GM12878 (cell line): Measurements from ENCODE around the gene RNFT2. TPM values are rescaled to one million over a fixed set of nuclear protein-coding genes. Genes with fewer than 3 reads are reported as not detected.

ENCODE experiments used
- ATAC-seq: fragments of 200-7000 bp; cut with Tn5 transposase; 3 replicates; pipeline ENCODE4 v1.9.1; 2020; ENCODE audit warnings: mild to moderate bottlenecking, moderate library complexity
- BruUV-seq: library from RNA; stranded (reverse); fragments of 400-500 nt; replicated peaks from 2 replicates; lab custom pipeline; 2021; lab: Mats Ljungman, UMichigan
- CTCF ChIA-PET: fragments of 300-600 bp; sonication (Branson Sonifier 250); formaldehyde crosslinking; extraction: SDS; loops from one replicate; lab custom pipeline; 2021; ENCODE audit warnings: inconsistent platforms; lab: Yijun Ruan, JAX
- POLR2A ChIA-PET: fragments of 350-600 bp; formaldehyde crosslinking; extraction: SDS; loops from one replicate; lab custom pipeline; 2021; ENCODE audit warnings: inconsistent platforms; lab: Charles Lee
- RAD21 ChIA-PET: fragments of 300-600 bp; sonication (Branson Sonifier 250); formaldehyde crosslinking; loops from one replicate; lab custom pipeline; 2023; ENCODE audit warnings: antibody characterized with exemption; ENCODE audit not compliant: unreplicated experiment; lab: Charles Lee
- SMC1A ChIA-PET: fragments of 300-600 bp; sonication (Branson Sonifier 250); formaldehyde crosslinking; loops from one replicate; lab custom pipeline; 2023; ENCODE audit not compliant: unreplicated experiment, uncharacterized antibody; lab: Charles Lee
- DNase-seq: peaks from one replicate; pipeline ENCODE4 v3.0.0-alpha.2; 2011; ENCODE audit warnings: low read depth, low spot score
- FAIRE-seq: peaks from 3 replicates; lab custom pipeline; 2011; peaks lifted over from hg19 to GRCh38; lab: Jason Lieb, UNC
- H2AFZ ChIP-seq: 2 replicates; pipeline ENCODE4 v1.6.0; 2011; ENCODE audit warnings: low read depth, low read length, control low read depth; ENCODE audit not compliant: control insufficient read depth
- H3K27ac ChIP-seq: 2 replicates; pipeline ENCODE4 v1.5.1; 2011; ENCODE audit warnings: control low read depth; ENCODE audit not compliant: control insufficient read depth, insufficient read depth
- H3K27me3 ChIP-seq, 2 experiments: replicated peaks in 1 of 2; 2 replicates each; pipeline versions ENCODE4 v1.6.0 to v1.6.1; 2011; ENCODE audit warnings: low read length in 1 of 2; ENCODE audit not compliant: control insufficient read depth in 2 of 2, insufficient read depth in 2 of 2
- H3K36me3 ChIP-seq, 2 experiments: 2 replicates each; pipeline ENCODE4 v1.5.1; 2011; ENCODE audit warnings: low read length in 1 of 2; ENCODE audit not compliant: control insufficient read depth in 2 of 2, insufficient read depth in 2 of 2
- H3K4me1 ChIP-seq: 2 replicates; pipeline ENCODE4 v1.6.1; 2011; ENCODE audit warnings: mild to moderate bottlenecking, low read length, moderate library complexity, mixed read lengths; ENCODE audit not compliant: control insufficient read depth, insufficient read depth
- H3K4me2 ChIP-seq: 2 replicates; pipeline ENCODE4 v1.6.0; 2011; ENCODE audit warnings: control low read depth; ENCODE audit not compliant: control insufficient read depth, insufficient read depth
- H3K4me3 ChIP-seq: fragments of 200-600 bp; sonication (generic); 2 replicates; pipeline ENCODE4 v1.5.1; 2016
- H3K79me2 ChIP-seq: 2 replicates; pipeline ENCODE4 v1.6.0; 2011; ENCODE audit warnings: low read length; ENCODE audit not compliant: control insufficient read depth, insufficient read depth
- H3K9ac ChIP-seq: 2 replicates; pipeline ENCODE4 v1.8.0; 2011; ENCODE audit warnings: low read length, control low read depth, mixed read lengths; ENCODE audit not compliant: control insufficient read depth, insufficient read depth
- H3K9me3 ChIP-seq: replicated peaks from 3 replicates; pipeline ENCODE4 v1.5.1; 2011; ENCODE audit warnings: mild to moderate bottlenecking, low read length; ENCODE audit not compliant: control insufficient read depth, insufficient read depth
- H4K20me1 ChIP-seq: 2 replicates; pipeline ENCODE4 v1.6.0; 2011; ENCODE audit not compliant: control insufficient read depth, insufficient read depth
- HDAC2 ChIP-seq: fragments of 200-600 bp; sonication (generic); IDR thresholded peaks from 2 replicates; pipeline ENCODE4 v1.6.1; 2017
- JUND ChIP-seq: IDR thresholded peaks from 2 replicates; pipeline ENCODE4 v1.6.1; 2012; ENCODE audit warnings: low read depth, mild to moderate bottlenecking, low read length, improper control_type of control experiment, moderate library complexity
- KLF5 ChIP-seq: fragments of 450-650 bp; IDR thresholded peaks from 2 replicates; pipeline ENCODE4 v1.6.1; 2014; ENCODE audit warnings: mild to moderate bottlenecking; ENCODE audit not compliant: partially characterized antibody
- SIN3A ChIP-seq: IDR thresholded peaks from 2 replicates; pipeline ENCODE4 v1.6.1; 2012; ENCODE audit warnings: low read depth, low read length, improper control_type of control experiment
- SPI1 ChIP-seq: IDR thresholded peaks from 2 replicates; pipeline ENCODE4 v1.6.1; 2011; ENCODE audit warnings: low read depth, mild to moderate bottlenecking, low read length, moderate library complexity, borderline replicate concordance; ENCODE audit not compliant: insufficient read depth
- WGBS: methylation state at CpG from one replicate; pipeline ENCODE4 v1.1.6; 2016; ENCODE audit warnings: low lambda C conversion rate; ENCODE audit not compliant: insufficient replicate concordance, insufficient coverage; ENCODE audit errors: missing lambda C conversion rate; 5-methylcytosine and 5-hydroxymethylcytosine counted together
- in situ Hi-C: fragments of 300-500 bp; cut with MboI; formaldehyde crosslinking; loops from 9 replicates; pipeline ENCODE4 v1.14.3; 2018; ENCODE audit warnings: mixed read lengths
- intact Hi-C: fragments of 100-400 bp; cut with micrococcal nuclease; formaldehyde crosslinking; loops from one replicate; pipeline ENCODE4 v1.14.2; 2022; ENCODE audit not compliant: unreplicated experiment
- polyA plus RNA-seq, 11 experiments: library from polyadenylated mRNA; depleted of rRNA in 4 of 11; unstranded in 6 of 11; stranded (reverse) in 5 of 11; fragments of >200 nt; fragmentation: Nextera tagmentation in 4 of 11; fragmentation: Illumina TruSeq in 1 of 11; extraction: Ambion mirVana in 4 of 11; extraction: Trizol in 1 of 11; gene quantifications; 1 replicate in 1 of 11; 2 replicates in 10 of 11; pipeline versions ENCODE4 v1.2.1 to v1.2.3, GENCODE V29; 2011 to 2016; ENCODE audit warnings: inconsistent platforms in 2 of 11, missing spikeins in 2 of 11, low read depth in 1 of 11
- total RNA-seq, 4 experiments: library from RNA; depleted of rRNA in 3 of 4; stranded (reverse); fragments of >200 nt in 3 of 4; fragmentation: Illumina TruSeq in 1 of 4; extraction: Trizol in 1 of 4; gene quantifications; 2 replicates each; pipeline versions ENCODE4 v1.2.1 to v1.2.3, GENCODE V29; 2013 to 2021
- TF ChIP-seq, protein P1 (sequence below): fragments of 450-650 bp; IDR thresholded peaks from 2 replicates; pipeline ENCODE4 v1.6.1; 2017; ENCODE audit warnings: mild to moderate bottlenecking, moderate library complexity
- TF ChIP-seq, protein P2 (sequence below): fragments of 450-650 bp; IDR thresholded peaks from 2 replicates; pipeline ENCODE4 v1.6.1; 2017; ENCODE audit warnings: borderline replicate concordance
- TF ChIP-seq, protein P3 (sequence below): fragments of 150-350 bp; IDR thresholded peaks from 2 replicates; pipeline ENCODE4 v1.6.1; 2014; ENCODE audit warnings: mild to moderate bottlenecking, low read depth, low read length
- TF ChIP-seq, protein P4 (sequence below): IDR thresholded peaks from 2 replicates; pipeline ENCODE4 v1.6.1; 2012; ENCODE audit warnings: low read depth, low read length, improper control_type of control experiment

RNFT2 gene
- total and polyA plus RNA-seq, 10 of the 15 experiments (the other 5 are each of a cell fraction or from before 2014, with no cell fraction given), result 2.5 to 17.3 (median 9.7) TPM

DNA sequence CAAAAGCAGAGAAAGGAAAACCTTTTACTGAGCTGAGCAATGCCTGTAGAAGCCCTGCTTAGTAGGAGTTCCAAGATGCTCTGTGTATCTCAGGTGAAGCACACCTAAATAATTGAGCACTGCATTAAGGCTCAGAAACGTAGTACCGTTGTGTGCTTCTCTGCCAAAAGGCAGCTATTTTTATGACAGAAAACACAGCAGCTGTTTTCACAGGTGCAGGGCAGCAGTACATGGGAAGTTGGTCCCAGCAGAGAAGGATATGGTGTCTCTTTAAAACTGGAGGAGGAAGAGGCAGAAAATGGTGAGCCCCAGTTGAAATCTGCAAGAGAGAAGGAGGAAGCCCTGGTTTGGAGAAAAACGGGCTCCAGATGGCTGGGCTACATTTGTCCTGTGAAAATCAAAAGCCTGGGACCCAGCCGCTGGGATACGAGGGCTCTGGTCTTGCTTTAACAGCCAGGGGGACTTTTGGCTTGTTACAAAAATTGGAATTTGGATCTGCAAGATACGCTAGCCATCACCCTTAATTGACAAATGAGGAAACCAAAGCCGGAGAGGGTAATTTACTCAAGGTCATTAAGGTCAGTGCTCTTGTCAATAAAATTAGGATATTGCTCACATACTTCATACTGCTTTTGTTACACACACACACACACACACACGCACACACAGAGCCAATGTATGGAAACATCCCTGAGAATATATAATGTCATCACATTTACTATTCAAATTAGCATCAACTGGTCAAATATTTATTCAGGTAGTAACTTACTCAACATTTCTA, 27.6 kb upstream of the RNFT2 start (continued):
- TF ChIP-seq SPI1 (no peak), JUND (no peak), HDAC2 (no peak)
- TF ChIP-seq, protein P1, sequence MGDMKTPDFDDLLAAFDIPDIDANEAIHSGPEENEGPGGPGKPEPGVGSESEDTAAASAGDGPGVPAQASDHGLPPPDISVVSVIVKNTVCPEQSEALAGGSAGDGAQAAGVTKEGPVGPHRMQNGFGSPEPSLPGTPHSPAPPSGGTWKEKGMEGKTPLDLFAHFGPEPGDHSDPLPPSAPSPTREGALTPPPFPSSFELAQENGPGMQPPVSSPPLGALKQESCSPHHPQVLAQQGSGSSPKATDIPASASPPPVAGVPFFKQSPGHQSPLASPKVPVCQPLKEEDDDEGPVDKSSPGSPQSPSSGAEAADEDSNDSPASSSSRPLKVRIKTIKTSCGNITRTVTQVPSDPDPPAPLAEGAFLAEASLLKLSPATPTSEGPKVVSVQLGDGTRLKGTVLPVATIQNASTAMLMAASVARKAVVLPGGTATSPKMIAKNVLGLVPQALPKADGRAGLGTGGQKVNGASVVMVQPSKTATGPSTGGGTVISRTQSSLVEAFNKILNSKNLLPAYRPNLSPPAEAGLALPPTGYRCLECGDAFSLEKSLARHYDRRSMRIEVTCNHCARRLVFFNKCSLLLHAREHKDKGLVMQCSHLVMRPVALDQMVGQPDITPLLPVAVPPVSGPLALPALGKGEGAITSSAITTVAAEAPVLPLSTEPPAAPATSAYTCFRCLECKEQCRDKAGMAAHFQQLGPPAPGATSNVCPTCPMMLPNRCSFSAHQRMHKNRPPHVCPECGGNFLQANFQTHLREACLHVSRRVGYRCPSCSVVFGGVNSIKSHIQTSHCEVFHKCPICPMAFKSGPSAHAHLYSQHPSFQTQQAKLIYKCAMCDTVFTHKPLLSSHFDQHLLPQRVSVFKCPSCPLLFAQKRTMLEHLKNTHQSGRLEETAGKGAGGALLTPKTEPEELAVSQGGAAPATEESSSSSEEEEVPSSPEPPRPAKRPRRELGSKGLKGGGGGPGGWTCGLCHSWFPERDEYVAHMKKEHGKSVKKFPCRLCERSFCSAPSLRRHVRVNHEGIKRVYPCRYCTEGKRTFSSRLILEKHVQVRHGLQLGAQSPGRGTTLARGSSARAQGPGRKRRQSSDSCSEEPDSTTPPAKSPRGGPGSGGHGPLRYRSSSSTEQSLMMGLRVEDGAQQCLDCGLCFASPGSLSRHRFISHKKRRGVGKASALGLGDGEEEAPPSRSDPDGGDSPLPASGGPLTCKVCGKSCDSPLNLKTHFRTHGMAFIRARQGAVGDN, result no peak

DNA sequence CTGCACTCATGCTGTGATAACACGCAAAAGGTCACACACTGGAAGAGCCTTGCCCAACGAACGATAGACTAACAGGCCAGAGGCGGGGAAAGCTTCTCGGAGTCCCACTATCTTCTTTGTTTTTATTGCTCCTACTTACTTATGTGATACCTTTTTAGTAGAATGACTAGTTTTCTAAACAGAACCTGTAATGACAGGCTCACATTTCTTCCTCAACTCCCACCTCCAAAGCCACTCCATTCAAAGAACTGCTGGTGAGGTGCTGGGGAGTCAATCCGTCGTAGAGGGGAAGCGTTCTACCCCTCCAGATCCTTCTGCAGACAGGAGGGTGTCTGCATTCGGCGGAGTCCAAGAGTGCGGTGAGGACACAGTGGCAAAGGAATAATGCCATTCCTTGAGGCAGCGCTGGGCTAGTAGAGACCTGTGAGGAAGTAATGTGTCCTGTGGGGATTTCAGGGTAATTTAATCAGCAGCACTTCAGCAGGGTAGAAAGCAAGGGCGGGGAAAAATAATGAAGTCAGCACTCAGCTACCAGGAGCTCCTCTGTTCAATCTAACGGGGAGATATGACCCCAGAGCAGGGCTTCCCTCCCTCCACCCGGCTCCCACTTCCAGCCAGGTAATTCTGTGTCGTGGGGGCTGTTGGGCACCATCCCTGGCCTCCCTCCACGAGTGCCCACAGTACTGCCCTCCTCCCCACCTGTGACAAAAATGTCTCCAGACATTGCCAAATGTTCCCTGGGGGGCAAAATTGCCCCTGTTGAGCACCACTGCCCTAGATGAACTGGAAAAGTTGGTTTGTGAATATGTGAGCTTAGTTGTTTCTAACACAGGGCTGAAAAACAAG, 25.4 kb upstream of the RNFT2 start:
- H3K36me3 ChIP-seq, result peaks cover 5 to 6% of the 10 kb centered on the region in 2 experiments; a peak in 3 of 4 replicates
- H4K20me1 ChIP-seq, result no peaks in the 10 kb centered on the region
- no peak for ATAC-seq
- no peaks in the 10 kb centered on the region for H3K79me2 ChIP-seq
- BruUV-seq, result no TSS peak
- H3K27me3 ChIP-seq, result no peaks in the 10 kb centered on the region
- DNase-seq, result no peak
- no peaks in the 10 kb centered on the region for H3K4me1 ChIP-seq
- H3K27ac ChIP-seq, result no peak overlapping the region
- no peak overlapping the region for H2AFZ ChIP-seq
- ChIA-PET SMC1A (no interaction called here), CTCF (no interaction called here), RAD21 (no interaction called here), POLR2A (no interaction called here)
- no peak overlapping the region for H3K4me3 ChIP-seq
- intact Hi-C loops, result no loop called here
- WGBS, result 76% methylated on average over 17 of the region's 17 CpGs
- no peak for FAIRE-seq
- no peak overlapping the region for H3K4me2 ChIP-seq
- H3K9me3 ChIP-seq, result no peaks in the 10 kb centered on the region
- H3K9ac ChIP-seq, result no peak overlapping the region
- in situ Hi-C loops, result no loop called here
- TF ChIP-seq KLF5 (no peak), JUND (no peak), SIN3A (no peak)
- TF ChIP-seq, protein P2, sequence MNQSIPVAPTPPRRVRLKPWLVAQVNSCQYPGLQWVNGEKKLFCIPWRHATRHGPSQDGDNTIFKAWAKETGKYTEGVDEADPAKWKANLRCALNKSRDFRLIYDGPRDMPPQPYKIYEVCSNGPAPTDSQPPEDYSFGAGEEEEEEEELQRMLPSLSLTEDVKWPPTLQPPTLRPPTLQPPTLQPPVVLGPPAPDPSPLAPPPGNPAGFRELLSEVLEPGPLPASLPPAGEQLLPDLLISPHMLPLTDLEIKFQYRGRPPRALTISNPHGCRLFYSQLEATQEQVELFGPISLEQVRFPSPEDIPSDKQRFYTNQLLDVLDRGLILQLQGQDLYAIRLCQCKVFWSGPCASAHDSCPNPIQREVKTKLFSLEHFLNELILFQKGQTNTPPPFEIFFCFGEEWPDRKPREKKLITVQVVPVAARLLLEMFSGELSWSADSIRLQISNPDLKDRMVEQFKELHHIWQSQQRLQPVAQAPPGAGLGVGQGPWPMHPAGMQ, result no peak
- TF ChIP-seq, protein P3, sequence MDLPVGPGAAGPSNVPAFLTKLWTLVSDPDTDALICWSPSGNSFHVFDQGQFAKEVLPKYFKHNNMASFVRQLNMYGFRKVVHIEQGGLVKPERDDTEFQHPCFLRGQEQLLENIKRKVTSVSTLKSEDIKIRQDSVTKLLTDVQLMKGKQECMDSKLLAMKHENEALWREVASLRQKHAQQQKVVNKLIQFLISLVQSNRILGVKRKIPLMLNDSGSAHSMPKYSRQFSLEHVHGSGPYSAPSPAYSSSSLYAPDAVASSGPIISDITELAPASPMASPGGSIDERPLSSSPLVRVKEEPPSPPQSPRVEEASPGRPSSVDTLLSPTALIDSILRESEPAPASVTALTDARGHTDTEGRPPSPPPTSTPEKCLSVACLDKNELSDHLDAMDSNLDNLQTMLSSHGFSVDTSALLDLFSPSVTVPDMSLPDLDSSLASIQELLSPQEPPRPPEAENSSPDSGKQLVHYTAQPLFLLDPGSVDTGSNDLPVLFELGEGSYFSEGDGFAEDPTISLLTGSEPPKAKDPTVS, result no peak
- TF ChIP-seq, protein P4, sequence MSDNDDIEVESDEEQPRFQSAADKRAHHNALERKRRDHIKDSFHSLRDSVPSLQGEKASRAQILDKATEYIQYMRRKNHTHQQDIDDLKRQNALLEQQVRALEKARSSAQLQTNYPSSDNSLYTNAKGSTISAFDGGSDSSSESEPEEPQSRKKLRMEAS, result no peak
